Tibial nerve (tissue), 3 donors: Measurements from ENCODE around the gene MLLT10.

Experiments
- POLR2A ChIP-seq, 2 donors: fragments of 450-650 bp; IDR thresholded peaks; one replicate each; pipeline ENCODE4 v1.6.1; 2017; ENCODE audit warnings: antibody characterized with exemption in 2 of 2, mild to moderate bottlenecking in 2 of 2, moderate library complexity in 2 of 2
- TF ChIP-seq, protein P1 (sequence below), 5 experiments: fragments of 200-600 bp in 3 of 5; fragments of 450-650 bp in 2 of 5; sonication (generic) in 3 of 5; IDR thresholded peaks; one replicate each; pipeline ENCODE4 v1.5.1; 2016 to 2019; ENCODE audit warnings: antibody characterized with exemption in 5 of 5, mild to moderate bottlenecking in 3 of 5, moderate library complexity in 2 of 5

- no peak for TF ChIP-seq POLR2A (IDR thresholded peaks at IDR 0.05)
- TF ChIP-seq, protein P1, sequence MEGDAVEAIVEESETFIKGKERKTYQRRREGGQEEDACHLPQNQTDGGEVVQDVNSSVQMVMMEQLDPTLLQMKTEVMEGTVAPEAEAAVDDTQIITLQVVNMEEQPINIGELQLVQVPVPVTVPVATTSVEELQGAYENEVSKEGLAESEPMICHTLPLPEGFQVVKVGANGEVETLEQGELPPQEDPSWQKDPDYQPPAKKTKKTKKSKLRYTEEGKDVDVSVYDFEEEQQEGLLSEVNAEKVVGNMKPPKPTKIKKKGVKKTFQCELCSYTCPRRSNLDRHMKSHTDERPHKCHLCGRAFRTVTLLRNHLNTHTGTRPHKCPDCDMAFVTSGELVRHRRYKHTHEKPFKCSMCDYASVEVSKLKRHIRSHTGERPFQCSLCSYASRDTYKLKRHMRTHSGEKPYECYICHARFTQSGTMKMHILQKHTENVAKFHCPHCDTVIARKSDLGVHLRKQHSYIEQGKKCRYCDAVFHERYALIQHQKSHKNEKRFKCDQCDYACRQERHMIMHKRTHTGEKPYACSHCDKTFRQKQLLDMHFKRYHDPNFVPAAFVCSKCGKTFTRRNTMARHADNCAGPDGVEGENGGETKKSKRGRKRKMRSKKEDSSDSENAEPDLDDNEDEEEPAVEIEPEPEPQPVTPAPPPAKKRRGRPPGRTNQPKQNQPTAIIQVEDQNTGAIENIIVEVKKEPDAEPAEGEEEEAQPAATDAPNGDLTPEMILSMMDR (IDR thresholded peaks at IDR 0.05), result no peak
Measured at GRCh38 chr10:21750424-21750823, 216.4 kb downstream of the MLLT10 start.
